ENCODE data around the gene ARHGEF17. TPM values are rescaled to one million over a fixed set of nuclear protein-coding genes. Genes with fewer than 3 reads are reported as not detected.
A peak's percentile ranks its signal among the peaks of the same experiment; 100 is the strongest.

Gene ARHGEF17
- total RNA-seq, 1 donor from 2014 or later = 46.5 TPM

GRCh38 chr11:73291196-73291595 is 16.9 kb upstream of the ARHGEF17 start:
- DNase-seq (ENCODE audit: low spot score) = no peak

- no peak for DNase-seq (ENCODE audit: low spot score)
These were observed 16.1 kb upstream of the ARHGEF17 start for GRCh38 chr11:73291781-73292524.

GRCh38 chr11:73292525-73292894 is 15.6 kb upstream of the ARHGEF17 start:
- peak; percentile 71 for DNase-seq (ENCODE audit: low spot score)

- DNase-seq (ENCODE audit: low spot score) = no peak
These were observed 14.6 kb upstream of the ARHGEF17 start for GRCh38 chr11:73293356-73293936.

GRCh38 chr11:73294604-73295003 is 13.5 kb upstream of the ARHGEF17 start:
- DNase-seq (ENCODE audit: low spot score) = no peak

- peak; percentile 60 for DNase-seq (ENCODE audit: low spot score)
These were observed 12.7 kb upstream of the ARHGEF17 start for GRCh38 chr11:73295241-73295995.

GRCh38 chr11:73295996-73296318 is 12.1 kb upstream of the ARHGEF17 start:
- no peak for DNase-seq (ENCODE audit: low spot score)

GRCh38 chr11:73296501-73297230 is 11.4 kb upstream of the ARHGEF17 start:
- no peak for DNase-seq (ENCODE audit: low spot score)

- no peak for DNase-seq (ENCODE audit: low spot score)
These were observed 10.9 kb upstream of the ARHGEF17 start for GRCh38 chr11:73297231-73297590.

- DNase-seq (ENCODE audit: low spot score) = no peak
These were observed 10.4 kb upstream of the ARHGEF17 start for GRCh38 chr11:73297702-73298101.

- no peak for DNase-seq (ENCODE audit: low spot score)
These were observed 9.8 kb upstream of the ARHGEF17 start for GRCh38 chr11:73298233-73298632.

- no peak for DNase-seq (ENCODE audit: low spot score)
These were observed 8.3 kb upstream of the ARHGEF17 start for GRCh38 chr11:73299751-73300150.

GRCh38 chr11:73306069-73306841 is 1.8 kb upstream of the ARHGEF17 start:
- DNase-seq (ENCODE audit: low spot score) = no peak

GRCh38 chr11:73306977-73307322 is 1.1 kb upstream of the ARHGEF17 start:
- no peak for DNase-seq (ENCODE audit: low spot score)

- DNase-seq (ENCODE audit: low spot score) = peak; percentile 99
These were observed 613 bp upstream of the ARHGEF17 start for GRCh38 chr11:73307323-73308002.

GRCh38 chr11:73308961-73309919 is 1.2 kb downstream of the ARHGEF17 start:
- DNase-seq (ENCODE audit: low spot score) = peak; percentile 96

- no peak for DNase-seq (ENCODE audit: low spot score)
These were observed 2.0 kb downstream of the ARHGEF17 start for GRCh38 chr11:73310076-73310475.

GRCh38 chr11:73310661-73311393 is 2.8 kb downstream of the ARHGEF17 start:
- DNase-seq (ENCODE audit: low spot score) = no peak

GRCh38 chr11:73311394-73311869 is 3.4 kb downstream of the ARHGEF17 start:
- no peak for DNase-seq (ENCODE audit: low spot score)

Measured in umbilical cord (tissue), 2 donors.